H9 (cell line): Measurements from ENCODE around the gene LMTK3. TPM values are rescaled to one million over a fixed set of nuclear protein-coding genes. Genes with fewer than 3 reads are reported as not detected.

Source experiments
- DNase-seq: peaks from one replicate; pipeline ENCODE4 v3.0.0-alpha.2; 2017
- H2AFZ ChIP-seq: one replicate; pipeline ENCODE4 v1.6.1; 2013; ENCODE audit warnings: mild to moderate bottlenecking, low read length, control low read depth, moderate library complexity
- H2AK5ac ChIP-seq: 2 replicates; pipeline ENCODE4 v1.6.1; 2013; ENCODE audit warnings: low read length, control low read depth, mixed read lengths; ENCODE audit not compliant: insufficient read length
- H2BK120ac ChIP-seq: one replicate; pipeline ENCODE4 v1.6.1; 2013; ENCODE audit warnings: low read depth, mild to moderate bottlenecking, low read length, control low read depth, inconsistent platforms; ENCODE audit not compliant: poor library complexity, severe bottlenecking
- H2BK12ac ChIP-seq: 2 replicates; pipeline ENCODE4 v1.6.1; 2013; ENCODE audit warnings: low read length, control low read depth, mixed read lengths, low read depth; ENCODE audit not compliant: insufficient read length
- H2BK15ac ChIP-seq: 2 replicates; pipeline ENCODE4 v1.6.1; 2013; ENCODE audit warnings: low read depth, low read length, control low read depth
- H2BK20ac ChIP-seq: one replicate; pipeline ENCODE4 v1.6.1; 2013; ENCODE audit warnings: low read depth, mild to moderate bottlenecking, low read length, control low read depth, inconsistent platforms; ENCODE audit not compliant: poor library complexity, severe bottlenecking
- H2BK5ac ChIP-seq: 2 replicates; pipeline ENCODE4 v1.6.1; 2013; ENCODE audit warnings: low read length, control low read depth, mixed read lengths; ENCODE audit not compliant: insufficient read length
- H3K14ac ChIP-seq: 2 replicates; pipeline ENCODE4 v1.6.1; 2013; ENCODE audit warnings: low read length, control low read depth; ENCODE audit not compliant: insufficient read depth
- H3K18ac ChIP-seq: 2 replicates; pipeline ENCODE4 v1.6.1; 2013; ENCODE audit warnings: low read depth, mild to moderate bottlenecking, mixed read lengths, low read length, control low read depth; ENCODE audit not compliant: insufficient read length
- H3K23ac ChIP-seq: 2 replicates; pipeline ENCODE4 v1.6.1; 2013; ENCODE audit warnings: low read length, control low read depth, mixed read lengths, low read depth; ENCODE audit not compliant: insufficient read length
- H3K23me2 ChIP-seq: 2 replicates; pipeline ENCODE4 v1.6.1; 2013; ENCODE audit warnings: low read depth, mild to moderate bottlenecking, mixed read lengths, low read length, control low read depth; ENCODE audit not compliant: insufficient read length, poor library complexity, severe bottlenecking
- H3K27ac ChIP-seq: 2 replicates; pipeline ENCODE4 v1.5.1; 2013; ENCODE audit warnings: low read length, control low read depth, mixed read lengths, low read depth; ENCODE audit not compliant: insufficient read length
- H3K27me3 ChIP-seq: 2 replicates; pipeline ENCODE4 v1.6.1; 2013; ENCODE audit warnings: low read length, control low read depth, inconsistent platforms; ENCODE audit not compliant: insufficient read depth
- H3K4ac ChIP-seq: 2 replicates; pipeline ENCODE4 v1.6.1; 2013; ENCODE audit warnings: low read depth, mild to moderate bottlenecking, control low read depth, inconsistent platforms, low read length, moderate library complexity
- H3K4me1 ChIP-seq: 2 replicates; pipeline ENCODE4 v1.6.1; 2013; ENCODE audit warnings: low read length, control low read depth, inconsistent platforms; ENCODE audit not compliant: insufficient read depth
- H3K4me2 ChIP-seq: 2 replicates; pipeline ENCODE4 v1.6.1; 2013; ENCODE audit warnings: low read length, control low read depth, mixed read lengths; ENCODE audit not compliant: insufficient read length, insufficient read depth
- H3K56ac ChIP-seq: 2 replicates; pipeline ENCODE4 v1.6.1; 2013; ENCODE audit warnings: low read depth, mild to moderate bottlenecking, mixed read lengths, low read length, control low read depth; ENCODE audit not compliant: insufficient read length
- H3K79me1 ChIP-seq: 2 replicates; pipeline ENCODE4 v1.6.1; 2013; ENCODE audit warnings: low read depth, mild to moderate bottlenecking, moderate library complexity, low read length, control low read depth, inconsistent platforms; ENCODE audit not compliant: insufficient read depth, poor library complexity, severe bottlenecking
- H3K79me2 ChIP-seq: 2 replicates; pipeline ENCODE4 v1.6.1; 2013; ENCODE audit warnings: low read length, control low read depth, inconsistent platforms; ENCODE audit not compliant: insufficient read depth
- H3K9ac ChIP-seq: 2 replicates; pipeline ENCODE4 v1.6.1; 2013; ENCODE audit warnings: low read length, control low read depth, mixed read lengths; ENCODE audit not compliant: insufficient read length; ENCODE audit errors: extremely low read depth
- H3K9me3 ChIP-seq: one replicate; pipeline ENCODE4 v1.6.1; 2013; ENCODE audit warnings: low read depth, low read length, inconsistent platforms; ENCODE audit not compliant: control insufficient read depth
- H3T11ph ChIP-seq: one replicate; pipeline ENCODE4 v1.6.1; 2013; ENCODE audit warnings: mild to moderate bottlenecking, low read length, control low read depth, inconsistent platforms
- H4K20me1 ChIP-seq: one replicate; pipeline ENCODE4 v1.6.1; 2013; ENCODE audit not compliant: control insufficient read depth, insufficient read length, insufficient read depth
- H4K5ac ChIP-seq: 2 replicates; pipeline ENCODE4 v1.6.1; 2013; ENCODE audit warnings: low read depth, mild to moderate bottlenecking, mixed read lengths, low read length, control low read depth; ENCODE audit not compliant: insufficient read length
- H4K8ac ChIP-seq: replicated peaks from 2 replicates; pipeline ENCODE4 v1.6.1; 2013; ENCODE audit warnings: low read length, control low read depth, mixed read lengths, low read depth; ENCODE audit not compliant: insufficient read length
- H4K91ac ChIP-seq: 2 replicates; pipeline ENCODE4 v1.6.1; 2013; ENCODE audit warnings: low read depth, mild to moderate bottlenecking, moderate library complexity, mixed read lengths, low read length, control low read depth; ENCODE audit not compliant: insufficient read length
- H3K27ac Mint-ChIP-seq, 3 experiments: 2 replicates in 2 of 3; 3 replicates in 1 of 3; pipeline ENCODE4 v1.8.0; 2020 to 2021; ENCODE audit warnings: mixed read lengths in 3 of 3, mild to moderate bottlenecking in 1 of 3, moderate library complexity in 1 of 3
- H3K27me3 Mint-ChIP-seq: 2 replicates; pipeline ENCODE4 v1.8.0; 2021; ENCODE audit warnings: low read depth, mild to moderate bottlenecking, moderate library complexity, mixed read lengths
- H3K36me3 Mint-ChIP-seq, 3 experiments: 2 replicates in 2 of 3; 3 replicates in 1 of 3; pipeline ENCODE4 v1.8.0; 2020 to 2021; ENCODE audit warnings: low read depth in 3 of 3, mixed read lengths in 3 of 3; ENCODE audit not compliant: insufficient read depth in 1 of 3
- H3K4me1 Mint-ChIP-seq, 2 experiments: 2 replicates each; pipeline ENCODE4 v1.8.0; 2020; ENCODE audit warnings: mixed read lengths in 2 of 2
- H3K4me3 Mint-ChIP-seq, 2 experiments: 2 replicates in 1 of 2; 3 replicates in 1 of 2; pipeline ENCODE4 v1.8.0; 2020 to 2021; ENCODE audit warnings: mild to moderate bottlenecking in 2 of 2, mixed read lengths in 2 of 2, moderate library complexity in 1 of 2
- H3K9me3 Mint-ChIP-seq, 2 experiments: 2 replicates in 1 of 2; 3 replicates in 1 of 2; pipeline ENCODE4 v1.8.0; 2020; ENCODE audit warnings: mild to moderate bottlenecking in 2 of 2, mixed read lengths in 2 of 2, moderate library complexity in 1 of 2
- CTCF ChIP-seq: fragments of 200-600 bp; sonication (generic); conservative IDR thresholded peaks from 3 replicates; pipeline ENCODE4 v1.8.0; 2021; ENCODE audit warnings: antibody characterized with exemption, mild to moderate bottlenecking
- WGBS: extraction: QIAGEN DNeasy Blood & Tissue Kit; methylation state at CpG from one replicate; pipeline ENCODE4 v1.1.7; 2013; ENCODE audit warnings: missing lambda C conversion rate, low lambda C conversion rate, mixed read lengths; ENCODE audit not compliant: insufficient read length; ENCODE audit errors: extremely low coverage; 5-methylcytosine and 5-hydroxymethylcytosine counted together
- total RNA-seq: library from RNA; stranded (reverse); gene quantifications from 2 replicates; pipeline ENCODE4 v1.2.1, GENCODE V29; 2021

The LMTK3 gene
- total RNA-seq, 1 experiment from 2014 or later = 14.4 TPM

GRCh38 chr19:48556163-48556562 is 44.5 kb upstream of the LMTK3 start:
- peaks cover 0 to 6% of the 10 kb centered on the region in 2 experiments; a peak in 2 of 5 replicates for H3K9me3 Mint-ChIP-seq
- H2AK5ac ChIP-seq = no peak overlapping the region
- H3K4me1 Mint-ChIP-seq = peaks cover 16 to 29% of the 10 kb centered on the region in 2 experiments
- H2BK5ac ChIP-seq = no peak overlapping the region
- H3K27me3 Mint-ChIP-seq = peaks cover 1% of the 10 kb centered on the region
- H3K56ac ChIP-seq = no peak overlapping the region
- WGBS = no CpG with 5 or more reads among the region's 11 CpGs
- H3K36me3 Mint-ChIP-seq = no peaks in the 10 kb centered on the region
- no peak overlapping the region for H3T11ph ChIP-seq
- no peak overlapping the region for H3K9ac ChIP-seq
- no peaks in the 10 kb centered on the region for H3K27me3 ChIP-seq
- peak; percentile 84 for DNase-seq
- no peaks in the 10 kb centered on the region for H3K9me3 ChIP-seq
- H4K20me1 ChIP-seq = no peaks in the 10 kb centered on the region
- no peak overlapping the region for H3K23ac ChIP-seq
- H2BK12ac ChIP-seq = no peak overlapping the region
- no peak overlapping the region; a peak in 1 of 5 replicates for H3K4me3 Mint-ChIP-seq
- H4K5ac ChIP-seq = no peak overlapping the region
- TF ChIP-seq CTCF = no peak
- no peak overlapping the region for H3K18ac ChIP-seq
- no peaks in the 10 kb centered on the region for H3K23me2 ChIP-seq
- H3K4me2 ChIP-seq = no peak overlapping the region
- peaks cover 2% of the 10 kb centered on the region; the same call in 1 of the 2 replicates for H3K4me1 ChIP-seq
- H3K79me1 ChIP-seq = no peaks in the 10 kb centered on the region
- no peaks in the 10 kb centered on the region for H3K79me2 ChIP-seq
- H2BK120ac ChIP-seq = no peak overlapping the region
- no peak overlapping the region for H4K91ac ChIP-seq
- H4K8ac ChIP-seq = no peak overlapping the region
- H2BK15ac ChIP-seq = no peak overlapping the region
- H3K14ac ChIP-seq = no peak overlapping the region
- no peak overlapping the region for H2AFZ ChIP-seq
- H3K27ac Mint-ChIP-seq = peak overlapping the region in 2 of 3 experiments; percentile 16 to 82; a peak in 4 of 7 replicates
- no peak overlapping the region for H3K4ac ChIP-seq
- H2BK20ac ChIP-seq = no peak overlapping the region
- H3K27ac ChIP-seq = no peak overlapping the region
